Measurements from ENCODE around the gene PHF21B. TPM values are rescaled to one million over a fixed set of nuclear protein-coding genes. Genes with fewer than 3 reads are reported as not detected.

PHF21B gene
- not detected in 2 replicates for total RNA-seq

DNA sequence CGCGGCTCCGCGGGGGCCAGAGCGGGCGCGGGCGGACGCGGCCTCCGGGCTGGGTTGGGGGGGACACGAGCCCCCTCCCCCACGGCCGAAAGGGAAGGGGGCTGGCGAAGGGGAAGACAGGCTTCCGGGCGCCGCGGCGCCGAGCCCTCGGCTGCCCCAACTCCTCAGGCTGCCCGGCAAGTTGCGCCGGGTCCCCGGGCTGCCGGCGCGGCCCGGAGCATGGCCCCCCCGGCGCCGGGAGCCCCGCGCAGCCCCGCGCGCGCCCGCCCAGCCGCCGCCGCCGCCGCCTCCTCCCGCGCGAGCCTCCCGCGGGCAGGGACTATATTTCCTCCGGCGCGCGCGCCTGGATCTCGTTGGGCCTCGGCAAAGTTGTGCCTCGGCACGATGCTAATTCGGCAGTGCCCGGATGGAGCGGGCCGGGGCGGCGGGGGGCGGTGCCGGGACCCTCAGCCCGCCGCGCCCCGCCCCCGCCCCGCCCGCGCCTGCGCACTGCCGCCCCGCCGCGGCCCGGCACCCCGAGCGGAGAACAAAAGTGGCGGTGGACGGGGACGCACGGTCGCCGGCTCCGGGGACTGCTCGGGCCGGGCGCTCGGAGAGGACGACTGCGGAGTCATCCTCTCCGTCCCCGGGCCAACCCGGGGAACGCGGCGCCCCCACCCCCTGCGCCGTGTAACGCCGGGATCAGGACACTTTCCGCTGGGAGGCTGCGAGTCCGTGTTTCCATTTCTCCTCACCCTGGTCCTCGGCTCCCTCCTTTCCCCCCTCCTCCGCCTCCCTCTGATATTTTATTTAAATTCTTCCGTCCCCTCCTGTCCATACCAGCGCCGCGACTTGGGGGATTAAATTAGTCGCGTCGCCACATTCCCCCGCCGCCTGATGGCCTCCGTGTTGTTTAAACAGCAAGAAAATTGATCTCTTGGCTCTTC, at the start of gene PHF21B:
Gene PHF21B (minus strand): TSS at position 400 of the 926 bp plus-strand sequence. CDS start 456 bp downstream, outside the sequence.

Other genes with a start within 250 kb of the PHF21B start
- gene NUP50, start 153.9 kb upstream of the PHF21B start, total RNA-seq = 49.5 and 56.5 TPM in 2 replicates
- gene KIAA0930, start 230.9 kb upstream of the PHF21B start, total RNA-seq = 40.4 and 40.9 TPM in 2 replicates

All from articular chondrocyte of knee joint (primary cell).